ENCODE results near the gene USP47. TPM values are rescaled to one million over a fixed set of nuclear protein-coding genes. Genes with fewer than 3 reads are reported as not detected.

The USP47 gene
- total and polyA plus RNA-seq, 2 donors (not counting 1 experiment from before 2014, with no cell fraction given), result 12.8 to 52.9 TPM

- H3K9ac ChIP-seq (ENCODE audit: low read length), result no peak overlapping the region
- no peaks in the 10 kb centered on the region for H3K4me1 ChIP-seq (ENCODE audit: control insufficient read depth in 2 of 2, insufficient read depth in 2 of 2, low read length in 2 of 2)
- Mint-ChIP-seq H3K9me3 (ENCODE audit: insufficient read depth) (no peaks in the 10 kb centered on the region), H3K4me1 (no peaks in the 10 kb centered on the region), H3K27ac (no peak overlapping the region), H3K4me3 (no peak overlapping the region), H3K27me3 (peaks cover 17% of the 10 kb centered on the region)
- ChIA-PET CTCF (no interaction called here), POLR2A (no interaction called here)
- peaks cover 0 to 8% (median 0%) of the 10 kb centered on the region in 4 experiments for H3K27me3 ChIP-seq (replicated peaks in 1 of 4; ENCODE audit: control extremely low read depth in 1 of 4, control insufficient read depth in 3 of 4, insufficient read depth in 4 of 4, low read length in 3 of 4)
- 69% methylated on average over 7 of the region's 10 CpGs for WGBS (ENCODE audit: insufficient coverage)
- intact Hi-C loops (cut with micrococcal nuclease), result no loop called here
- no peak for TF ChIP-seq EZH2 (IDR thresholded peaks at IDR 0.05; ENCODE audit: borderline replicate concordance, insufficient read depth, low read depth, low read length, poor library complexity, severe bottlenecking)
- TF ChIP-seq CTCF (IDR thresholded peaks at IDR 0.05), result no peak
- no peak overlapping the region for H3K4me2 ChIP-seq (replicated peaks; ENCODE audit: low read depth, low read length, poor library complexity, severe bottlenecking)
- no peaks in the 10 kb centered on the region for H4K20me1 ChIP-seq (ENCODE audit: control insufficient read depth, insufficient read depth, low read length, poor library complexity, severe bottlenecking)
- no peaks in the 10 kb centered on the region for H3K79me2 ChIP-seq (ENCODE audit: control insufficient read depth, insufficient read depth, low read length)
- H3K27ac ChIP-seq (ENCODE audit: low read length in 2 of 2), result no peak overlapping the region
- peaks cover 0 to 12% (median 0%) of the 10 kb centered on the region in 3 donors for H3K9me3 ChIP-seq (ENCODE audit: control extremely low read depth in 1 of 3, control insufficient read depth in 2 of 3, insufficient read depth in 1 of 3, low read length in 2 of 3)
- H3K36me3 ChIP-seq (replicated peaks in 1 of 2; ENCODE audit: control extremely low read depth in 1 of 2, control insufficient read depth in 1 of 2, extremely low read depth in 1 of 2, insufficient read depth in 2 of 2, low read length in 1 of 2), result no peaks in the 10 kb centered on the region
- no peak overlapping the region for H3K4me3 ChIP-seq (ENCODE audit: control extremely low read depth in 1 of 5, extremely low read depth in 1 of 5, insufficient read depth in 1 of 5, low read depth in 2 of 5, low read length in 4 of 5)
- ATAC-seq (ENCODE audit: low read depth), result no peak
- DNase-seq, result no peak
- H2AFZ ChIP-seq (ENCODE audit: insufficient read depth, low read depth, low read length, poor library complexity, severe bottlenecking), result no peak overlapping the region
Observed at GRCh38 chr11:11977206-11977938, 135.6 kb downstream of the USP47 start.

- no peak overlapping the region for H3K27ac Mint-ChIP-seq
- Histone ChIP-seq H3K9ac (ENCODE audit: low read length) (no peak overlapping the region), H3K4me3 (ENCODE audit: control extremely low read depth in 1 of 5, extremely low read depth in 1 of 5, insufficient read depth in 1 of 5, low read depth in 2 of 5, low read length in 4 of 5) (no peak overlapping the region), H2AFZ (ENCODE audit: insufficient read depth, low read depth, low read length, poor library complexity, severe bottlenecking) (no peak overlapping the region), H3K4me2 (replicated peaks; ENCODE audit: low read depth, low read length, poor library complexity, severe bottlenecking) (no peak overlapping the region), H3K27ac (ENCODE audit: low read length in 2 of 2) (no peak overlapping the region), H3K27me3 (replicated peaks in 1 of 4; ENCODE audit: control extremely low read depth in 1 of 4, control insufficient read depth in 3 of 4, insufficient read depth in 4 of 4, low read length in 3 of 4) (peaks cover 0 to 8% (median 0%) of the 10 kb centered on the region in 4 experiments), H4K20me1 (ENCODE audit: control insufficient read depth, insufficient read depth, low read length, poor library complexity, severe bottlenecking) (no peaks in the 10 kb centered on the region), H3K9me3 (ENCODE audit: control extremely low read depth in 1 of 3, control insufficient read depth in 2 of 3, insufficient read depth in 1 of 3, low read length in 2 of 3) (peaks cover 0 to 12% (median 0%) of the 10 kb centered on the region in 3 donors), H3K36me3 (replicated peaks in 1 of 2; ENCODE audit: control extremely low read depth in 1 of 2, control insufficient read depth in 1 of 2, extremely low read depth in 1 of 2, insufficient read depth in 2 of 2, low read length in 1 of 2) (no peaks in the 10 kb centered on the region), H3K79me2 (ENCODE audit: control insufficient read depth, insufficient read depth, low read length) (no peaks in the 10 kb centered on the region), H3K4me1 (ENCODE audit: control insufficient read depth in 2 of 2, insufficient read depth in 2 of 2, low read length in 2 of 2) (no peaks in the 10 kb centered on the region)
- ChIA-PET CTCF (no interaction called here), POLR2A (no interaction called here)
- WGBS (ENCODE audit: insufficient coverage), result 87% methylated on average over 3 of the region's 4 CpGs
- TF ChIP-seq CTCF (IDR thresholded peaks at IDR 0.05), result no peak
- TF ChIP-seq EZH2 (IDR thresholded peaks at IDR 0.05; ENCODE audit: borderline replicate concordance, insufficient read depth, low read depth, low read length, poor library complexity, severe bottlenecking), result no peak
- ATAC-seq (ENCODE audit: low read depth), result no peak
- H3K9me3 Mint-ChIP-seq (ENCODE audit: insufficient read depth), result no peaks in the 10 kb centered on the region
- H3K4me1 Mint-ChIP-seq, result no peaks in the 10 kb centered on the region
- H3K4me3 Mint-ChIP-seq, result no peak overlapping the region
- intact Hi-C loops (cut with micrococcal nuclease), result no loop called here
- no peak for DNase-seq
- H3K27me3 Mint-ChIP-seq, result peaks cover 17% of the 10 kb centered on the region
Observed at GRCh38 chr11:11978098-11978637, 136.4 kb downstream of the USP47 start.
